MM.1S (cell line): Measurements from ENCODE around the gene KRTDAP.

ENCODE experiments used
- DNase-seq: peaks from one replicate; pipeline ENCODE4 v3.0.0-alpha.2; 2015
- H2AFZ ChIP-seq: fragments of 300-600 bp; sonication (generic); 2 replicates; pipeline ENCODE4 v1.6.0; 2016; ENCODE audit warnings: antibody characterized with exemption, low read length
- H3F3A ChIP-seq: fragments of 300-600 bp; sonication (generic); 2 replicates; pipeline ENCODE4 v1.6.1; 2016; ENCODE audit warnings: mild to moderate bottlenecking, antibody characterized with exemption, low read length, moderate library complexity, mixed read lengths; ENCODE audit not compliant: insufficient read depth
- H3K27ac ChIP-seq: fragments of 300-600 bp; sonication (generic); 2 replicates; pipeline ENCODE4 v1.5.1; 2016; ENCODE audit warnings: mild to moderate bottlenecking, low read length
- H3K27me3 ChIP-seq: fragments of 300-600 bp; sonication (generic); replicated peaks from 2 replicates; pipeline ENCODE4 v1.6.0; 2016; ENCODE audit warnings: low read length; ENCODE audit not compliant: insufficient read depth
- H3K36me3 ChIP-seq: fragments of 300-600 bp; sonication (generic); replicated peaks from 2 replicates; pipeline ENCODE4 v1.6.1; 2016; ENCODE audit warnings: mild to moderate bottlenecking, low read length, mixed read lengths; ENCODE audit not compliant: insufficient read depth
- H3K4me1 ChIP-seq: fragments of 300-600 bp; sonication (generic); 2 replicates; pipeline ENCODE4 v1.6.1; 2016; ENCODE audit warnings: low read length, mixed read lengths
- H3K4me2 ChIP-seq: fragments of 300-600 bp; sonication (generic); 2 replicates; pipeline ENCODE4 v1.6.0; 2016; ENCODE audit warnings: low read depth, low read length
- H3K4me3 ChIP-seq: fragments of 300-600 bp; sonication (generic); 2 replicates; pipeline ENCODE4 v1.5.1; 2016; ENCODE audit warnings: low read length, mixed read lengths
- H3K79me2 ChIP-seq: fragments of 300-600 bp; sonication (generic); 2 replicates; pipeline ENCODE4 v1.6.1; 2016; ENCODE audit warnings: mixed run types, low read length, mixed read lengths
- H3K9ac ChIP-seq: fragments of 300-600 bp; sonication (generic); 2 replicates; pipeline ENCODE4 v1.6.1; 2016; ENCODE audit warnings: low read length, mixed read lengths
- H3K9me2 ChIP-seq: fragments of 300-600 bp; sonication (generic); replicated peaks from 2 replicates; pipeline ENCODE4 v1.6.1; 2016; ENCODE audit warnings: mild to moderate bottlenecking, low read length, mixed read lengths; ENCODE audit not compliant: insufficient read depth
- H3K9me3 ChIP-seq: fragments of 300-600 bp; sonication (generic); replicated peaks from 2 replicates; pipeline ENCODE4 v1.6.1; 2016; ENCODE audit warnings: mild to moderate bottlenecking, low read length, mixed read lengths; ENCODE audit not compliant: insufficient read depth
- H4K20me1 ChIP-seq: fragments of 300-600 bp; sonication (generic); 2 replicates; pipeline ENCODE4 v1.6.1; 2016; ENCODE audit warnings: mild to moderate bottlenecking, low read length, moderate library complexity, mixed read lengths; ENCODE audit not compliant: insufficient read depth
- CTCF ChIP-seq: fragments of 300-600 bp; sonication (generic); IDR thresholded peaks from 2 replicates; pipeline ENCODE4 v1.5.1; 2016; ENCODE audit warnings: antibody characterized with exemption, low read length, mixed read lengths
- EZH2 ChIP-seq: fragments of 300-600 bp; sonication (generic); optimal IDR thresholded peaks from 2 replicates; pipeline ENCODE3; 2017; ENCODE audit warnings: low read depth, mild to moderate bottlenecking, antibody characterized with exemption, low read length, mixed read lengths
- EZH2phosphoT487 ChIP-seq: fragments of 300-600 bp; sonication (generic); IDR thresholded peaks from 2 replicates; pipeline ENCODE4 v1.6.1; 2018; ENCODE audit warnings: antibody characterized with exemption, low read length

The KRTDAP gene

GRCh38 chr19:35521124-35521743 is 31.0 kb upstream of the KRTDAP start:
- no peak for DNase-seq
- no peaks in the 10 kb centered on the region for H3K36me3 ChIP-seq
- H3K9me2 ChIP-seq = no peaks in the 10 kb centered on the region
- peaks cover 85% of the 10 kb centered on the region for H3K27me3 ChIP-seq
- no peak for TF ChIP-seq EZH2
- no peak for TF ChIP-seq EZH2phosphoT487
- no peak for TF ChIP-seq CTCF
- H3K79me2 ChIP-seq = no peaks in the 10 kb centered on the region
- H2AFZ ChIP-seq = no peak overlapping the region
- H4K20me1 ChIP-seq = no peaks in the 10 kb centered on the region
- H3K9me3 ChIP-seq = no peaks in the 10 kb centered on the region
- H3F3A ChIP-seq = no peaks in the 10 kb centered on the region
- H3K4me1 ChIP-seq = no peaks in the 10 kb centered on the region
- H3K9ac ChIP-seq = no peak overlapping the region
- H3K4me3 ChIP-seq = no peak overlapping the region
- no peak overlapping the region for H3K27ac ChIP-seq
- no peak overlapping the region for H3K4me2 ChIP-seq

- no peak for DNase-seq
- Histone ChIP-seq H3F3A (no peaks in the 10 kb centered on the region), H3K4me3 (no peak overlapping the region), H3K27me3 (peaks cover 90% of the 10 kb centered on the region), H3K27ac (no peak overlapping the region), H3K79me2 (no peaks in the 10 kb centered on the region), H3K9me2 (no peaks in the 10 kb centered on the region), H3K4me1 (no peaks in the 10 kb centered on the region), H4K20me1 (no peaks in the 10 kb centered on the region), H3K9me3 (no peaks in the 10 kb centered on the region), H3K9ac (no peak overlapping the region), H3K36me3 (no peaks in the 10 kb centered on the region), H2AFZ (no peak overlapping the region), H3K4me2 (no peak overlapping the region)
- no peak for TF ChIP-seq EZH2
- TF ChIP-seq EZH2phosphoT487 = no peak
- no peak for TF ChIP-seq CTCF
These were observed 29.0 kb upstream of the KRTDAP start for GRCh38 chr19:35519291-35519690.

DNA sequence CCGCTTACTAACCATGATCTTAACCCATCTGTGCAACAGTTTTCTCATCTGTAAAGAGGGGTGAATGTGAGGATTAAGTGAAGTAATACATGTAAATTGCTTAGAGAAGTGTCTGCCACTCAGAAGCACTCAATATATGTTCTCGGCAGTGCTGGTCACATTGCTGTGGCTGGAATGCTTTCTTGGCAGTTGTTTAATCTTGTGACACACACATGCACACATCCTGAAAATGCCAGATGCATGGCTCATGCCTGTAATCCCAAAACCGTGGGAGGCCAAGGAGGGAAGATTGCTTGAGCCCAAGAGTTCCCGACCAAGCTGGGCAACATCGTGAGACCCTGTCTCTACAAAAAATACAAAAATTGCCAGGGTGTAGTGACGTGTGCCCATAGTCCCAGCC is 28.0 kb upstream of the KRTDAP start:
- Histone ChIP-seq H4K20me1 (no peaks in the 10 kb centered on the region), H3K79me2 (no peaks in the 10 kb centered on the region), H3K4me1 (no peaks in the 10 kb centered on the region), H3K27ac (no peak overlapping the region), H3K27me3 (peaks cover 90% of the 10 kb centered on the region), H2AFZ (no peak overlapping the region), H3K9ac (no peak overlapping the region), H3K36me3 (no peaks in the 10 kb centered on the region), H3K9me3 (no peaks in the 10 kb centered on the region), H3K4me2 (no peak overlapping the region), H3K9me2 (no peaks in the 10 kb centered on the region), H3K4me3 (no peak overlapping the region), H3F3A (no peaks in the 10 kb centered on the region)
- no peak for DNase-seq
- TF ChIP-seq EZH2phosphoT487 = no peak
- no peak for TF ChIP-seq EZH2
- no peak for TF ChIP-seq CTCF
